HAP-1 (cell line): ENCODE data around the gene CA12.
A peak's percentile ranks its signal among the peaks of the same experiment; 100 is the strongest.
"Not testable (repeated sequence)": the region's sequence is repeated elsewhere in the genome, so short reads cannot be mapped to it uniquely, and the experiment has no call there.

ENCODE experiments used
- DNase-seq, 2 experiments: peaks; one replicate each; pipeline ENCODE4 v3.0.0-alpha.2; 2016 to 2020; ENCODE audit warnings: low spot score in 2 of 2
- H3K27me3 ChIP-seq: fragments of 250-450 bp; sonication (Bioruptor Pico); 2 replicates; pipeline ENCODE4 v1.5.1; 2020; ENCODE audit warnings: low read depth, mild to moderate bottlenecking, moderate library complexity
- H3K36me3 ChIP-seq: fragments of 250-450 bp; sonication (Bioruptor Pico); replicated peaks from 2 replicates; pipeline ENCODE4 v1.5.1; 2020; ENCODE audit warnings: mild to moderate bottlenecking
- H3K4me1 ChIP-seq: fragments of 250-450 bp; sonication (Bioruptor Pico); 2 replicates; pipeline ENCODE4 v1.5.1; 2020; ENCODE audit warnings: mild to moderate bottlenecking
- H3K4me3 ChIP-seq: fragments of 250-450 bp; sonication (Bioruptor Pico); 2 replicates; pipeline ENCODE4 v1.5.1; 2020; ENCODE audit warnings: mild to moderate bottlenecking, moderate library complexity
- H3K9me3 ChIP-seq: fragments of 250-450 bp; sonication (Bioruptor Pico); 2 replicates; pipeline ENCODE4 v1.5.1; 2020; ENCODE audit warnings: mild to moderate bottlenecking, moderate library complexity
- in situ Hi-C: fragments of 300-500 bp; cut with MboI; formaldehyde crosslinking; loops from 3 replicates; pipeline ENCODE4 v1.14.3; 2020; ENCODE audit warnings: low sequenced_read_pairs, inconsistent platforms, mixed read lengths

Gene CA12

GRCh38 chr15:63320981-63321380 is 60.7 kb downstream of the CA12 start:
- in situ Hi-C loops, DNase-seq, H3K36me3 ChIP-seq, H3K9me3 ChIP-seq, H3K4me3 ChIP-seq, H3K4me1 ChIP-seq: not testable (repeated sequence)
- peaks cover 22% of the 10 kb centered on the region for H3K27me3 ChIP-seq

- H3K36me3 ChIP-seq, H3K4me3 ChIP-seq, H3K9me3 ChIP-seq, H3K4me1 ChIP-seq, in situ Hi-C loops, DNase-seq: not testable (repeated sequence)
- peaks cover 18% of the 10 kb centered on the region for H3K27me3 ChIP-seq
Observed at GRCh38 chr15:63320446-63320845, 61.2 kb downstream of the CA12 start.

- Histone ChIP-seq H3K4me1 (no peaks in the 10 kb centered on the region), H3K36me3 (no peaks in the 10 kb centered on the region), H3K4me3 (no peak overlapping the region), H3K9me3 (no peaks in the 10 kb centered on the region), H3K27me3 (peaks cover 8% of the 10 kb centered on the region; the same call in 1 of the 2 replicates)
- in situ Hi-C loops, result no loop called here
- no peak for DNase-seq
Observed at GRCh38 chr15:63319065-63319464, 62.6 kb downstream of the CA12 start.

- peaks cover 6% of the 10 kb centered on the region; the same call in 1 of the 2 replicates for H3K27me3 ChIP-seq
- H3K4me1 ChIP-seq, result no peaks in the 10 kb centered on the region
- in situ Hi-C loops, result no loop called here
- DNase-seq, result no peak
- no peaks in the 10 kb centered on the region for H3K36me3 ChIP-seq
- no peaks in the 10 kb centered on the region for H3K9me3 ChIP-seq
- H3K4me3 ChIP-seq, result no peak overlapping the region
Observed at GRCh38 chr15:63318344-63318743, 63.3 kb downstream of the CA12 start.

GRCh38 chr15:63314409-63314808 is 67.2 kb downstream of the CA12 start:
- Histone ChIP-seq H3K4me3 (no peak overlapping the region), H3K36me3 (no peaks in the 10 kb centered on the region), H3K4me1 (peaks cover 5% of the 10 kb centered on the region; the same call in 1 of the 2 replicates), H3K9me3 (no peaks in the 10 kb centered on the region), H3K27me3 (peaks cover 3% of the 10 kb centered on the region; the same call in 1 of the 2 replicates)
- DNase-seq, result no peak
- in situ Hi-C loops, result no loop called here

- peaks cover 3% of the 10 kb centered on the region; the same call in 1 of the 2 replicates for H3K27me3 ChIP-seq
- in situ Hi-C loops, result no loop called here
- no peaks in the 10 kb centered on the region for H3K9me3 ChIP-seq
- no peak overlapping the region for H3K4me3 ChIP-seq
- no peaks in the 10 kb centered on the region for H3K36me3 ChIP-seq
- peaks cover 5% of the 10 kb centered on the region; the same call in 1 of the 2 replicates for H3K4me1 ChIP-seq
- no peak for DNase-seq
Observed at GRCh38 chr15:63313825-63314224, 67.8 kb downstream of the CA12 start.

GRCh38 chr15:63312286-63312685 is 69.4 kb downstream of the CA12 start:
- in situ Hi-C loops, result no loop called here
- peaks cover 5% of the 10 kb centered on the region; the same call in 1 of the 2 replicates for H3K4me1 ChIP-seq

GRCh38 chr15:63310646-63311045 is 71.0 kb downstream of the CA12 start:
- peaks cover 2% of the 10 kb centered on the region; the same call in 1 of the 2 replicates for H3K36me3 ChIP-seq
- H3K4me3 ChIP-seq, result no peak overlapping the region
- H3K4me1 ChIP-seq, result peaks cover 5% of the 10 kb centered on the region; the same call in 1 of the 2 replicates
- no peaks in the 10 kb centered on the region for H3K9me3 ChIP-seq
- H3K27me3 ChIP-seq, result peaks cover 3% of the 10 kb centered on the region; the same call in 1 of the 2 replicates
- in situ Hi-C loops, result no loop called here
- DNase-seq, result no peak

More at GRCh38 chr15:63312286-63312685, 69.4 kb downstream of the CA12 start:
- no peak overlapping the region for H3K4me3 ChIP-seq
- H3K27me3 ChIP-seq, result peaks cover 3% of the 10 kb centered on the region; the same call in 1 of the 2 replicates
- peak in 1 of 2 experiments; percentile 74 for DNase-seq
- no peaks in the 10 kb centered on the region for H3K36me3 ChIP-seq
- H3K9me3 ChIP-seq, result no peaks in the 10 kb centered on the region

- H3K9me3 ChIP-seq, result no peaks in the 10 kb centered on the region
- in situ Hi-C loops, result no loop called here
- peaks cover 2% of the 10 kb centered on the region; the same call in 1 of the 2 replicates for H3K36me3 ChIP-seq
- DNase-seq, result no peak
- peaks cover 5% of the 10 kb centered on the region; the same call in 1 of the 2 replicates for H3K4me1 ChIP-seq
- H3K27me3 ChIP-seq, result peaks cover 3% of the 10 kb centered on the region; the same call in 1 of the 2 replicates
- no peak overlapping the region for H3K4me3 ChIP-seq
Observed at GRCh38 chr15:63308947-63309346, 72.7 kb downstream of the CA12 start.

- no peak overlapping the region for H3K4me3 ChIP-seq
- no peaks in the 10 kb centered on the region for H3K9me3 ChIP-seq
- no peaks in the 10 kb centered on the region; the same call in 1 of the 2 replicates for H3K27me3 ChIP-seq
- in situ Hi-C loops, result no loop called here
- DNase-seq, result no peak
- peaks cover 2% of the 10 kb centered on the region; the same call in 1 of the 2 replicates for H3K36me3 ChIP-seq
- H3K4me1 ChIP-seq, result peaks cover 5% of the 10 kb centered on the region; the same call in 1 of the 2 replicates
Observed at GRCh38 chr15:63308491-63308890, 73.2 kb downstream of the CA12 start.

GRCh38 chr15:63306492-63307073 is 75.1 kb downstream of the CA12 start:
- in situ Hi-C loops, result no loop called here
- DNase-seq, result no peak

GRCh38 chr15:63305260-63305659 is 76.4 kb downstream of the CA12 start:
- in situ Hi-C loops, result no loop called here
- no peaks in the 10 kb centered on the region for H3K27me3 ChIP-seq
- no peaks in the 10 kb centered on the region for H3K9me3 ChIP-seq
- H3K36me3 ChIP-seq, result peaks cover 2% of the 10 kb centered on the region; the same call in 1 of the 2 replicates
- no peaks in the 10 kb centered on the region for H3K4me1 ChIP-seq
- DNase-seq, result no peak
- H3K4me3 ChIP-seq, result no peak overlapping the region

More at GRCh38 chr15:63306492-63307073, 75.1 kb downstream of the CA12 start:
- no peaks in the 10 kb centered on the region for H3K9me3 ChIP-seq
- H3K4me3 ChIP-seq, result no peak overlapping the region
- no peaks in the 10 kb centered on the region for H3K27me3 ChIP-seq
- H3K36me3 ChIP-seq, result peaks cover 2% of the 10 kb centered on the region; the same call in 1 of the 2 replicates
- no peaks in the 10 kb centered on the region for H3K4me1 ChIP-seq

- H3K9me3 ChIP-seq, result no peaks in the 10 kb centered on the region
- no peak for DNase-seq
- no peaks in the 10 kb centered on the region for H3K27me3 ChIP-seq
- no peaks in the 10 kb centered on the region for H3K36me3 ChIP-seq
- in situ Hi-C loops, result no loop called here
- H3K4me3 ChIP-seq, result no peak overlapping the region
- no peaks in the 10 kb centered on the region for H3K4me1 ChIP-seq
Observed at GRCh38 chr15:63301088-63301487, 80.6 kb downstream of the CA12 start.

GRCh38 chr15:63299943-63300575 is 81.6 kb downstream of the CA12 start:
- Histone ChIP-seq H3K9me3 (no peaks in the 10 kb centered on the region), H3K36me3 (no peaks in the 10 kb centered on the region), H3K4me3 (no peak overlapping the region), H3K27me3 (no peaks in the 10 kb centered on the region), H3K4me1 (no peaks in the 10 kb centered on the region)
- no peak for DNase-seq
- in situ Hi-C loops, result loop anchor here (25.0 kb wide), 1 partner anchor 762 kb away; no protein-coding TSS in a partner anchor
